Stimulated activated CD8-positive, alpha-beta memory T cell treated with anti-CD3 and anti-CD28 coated beads, Interleukin-4, amount 100 ng/mL, for 24 hours (primary cell): Measurements from ENCODE around the gene POU3F3.

Experiments used
- DNase-seq: peaks from one replicate; pipeline ENCODE4 v3.0.0-alpha.2; 2020; ENCODE audit warnings: low read depth

The POU3F3 gene

GRCh38 chr2:104861351-104862057 lies 7.6 kb downstream of the POU3F3 start:
- no peak for DNase-seq

- DNase-seq: no peak
These were observed 8.4 kb downstream of the POU3F3 start for GRCh38 chr2:104862058-104862941.

- DNase-seq: no peak
These were observed 9.2 kb downstream of the POU3F3 start for GRCh38 chr2:104863146-104863467.

- DNase-seq: no peak
These were observed 9.8 kb downstream of the POU3F3 start for GRCh38 chr2:104863468-104864279.

- DNase-seq: no peak
These were observed 10.6 kb downstream of the POU3F3 start for GRCh38 chr2:104864280-104865095.

- DNase-seq: no peak
These were observed 11.2 kb downstream of the POU3F3 start for GRCh38 chr2:104865096-104865470.

- DNase-seq: no peak
These were observed 12.4 kb downstream of the POU3F3 start for GRCh38 chr2:104866122-104866864.

GRCh38 chr2:104866883-104867812 lies 13.2 kb downstream of the POU3F3 start:
- DNase-seq: no peak

GRCh38 chr2:104867813-104868504 lies 14.0 kb downstream of the POU3F3 start:
- no peak for DNase-seq

GRCh38 chr2:104868505-104868866 lies 14.6 kb downstream of the POU3F3 start:
- no peak for DNase-seq

- DNase-seq: no peak
These were observed 16.4 kb downstream of the POU3F3 start for GRCh38 chr2:104870100-104870975.

GRCh38 chr2:104871649-104871971 lies 17.7 kb downstream of the POU3F3 start:
- no peak for DNase-seq

GRCh38 chr2:104871972-104872865 lies 18.3 kb downstream of the POU3F3 start:
- DNase-seq: no peak

- no peak for DNase-seq
These were observed 19.2 kb downstream of the POU3F3 start for GRCh38 chr2:104872866-104873688.

- DNase-seq: no peak
These were observed 19.8 kb downstream of the POU3F3 start for GRCh38 chr2:104873689-104874054.

GRCh38 chr2:104874230-104874629 lies 20.3 kb downstream of the POU3F3 start:
- DNase-seq: no peak

GRCh38 chr2:104875262-104875661 lies 21.3 kb downstream of the POU3F3 start:
- DNase-seq: no peak
